DOHH2 (cell line): ENCODE results near the gene DDX21.
"Not testable (repeated sequence)": the region's sequence is repeated elsewhere in the genome, so short reads cannot be mapped to it uniquely, and the experiment has no call there.

Source experiments
- H3F3A ChIP-seq: fragments of 200-600 bp; sonication (generic), shearing (Covaris generic); 2 replicates; pipeline ENCODE4 v1.6.0; 2016; ENCODE audit warnings: antibody characterized with exemption, mild to moderate bottlenecking; ENCODE audit not compliant: control insufficient read depth, insufficient read depth
- H3K27ac ChIP-seq: fragments of 200-600 bp; sonication (generic); 2 replicates; pipeline ENCODE4 v1.5.1; 2014; ENCODE audit warnings: low read depth, mild to moderate bottlenecking, low read length, moderate library complexity
- H3K27me3 ChIP-seq: fragments of 200-600 bp; sonication (generic); 2 replicates; pipeline ENCODE4 v1.6.1; 2014; ENCODE audit warnings: mild to moderate bottlenecking, low read length, mixed read lengths; ENCODE audit not compliant: control insufficient read depth
- H3K36me3 ChIP-seq: fragments of 200-600 bp; sonication (generic); 2 replicates; pipeline ENCODE4 v1.6.1; 2014; ENCODE audit warnings: mild to moderate bottlenecking, low read length, moderate library complexity, mixed read lengths; ENCODE audit not compliant: control insufficient read depth
- H3K4me1 ChIP-seq: fragments of 200-600 bp; sonication (generic); 2 replicates; pipeline ENCODE4 v1.6.1; 2014; ENCODE audit warnings: mild to moderate bottlenecking, low read length, mixed read lengths; ENCODE audit not compliant: control insufficient read depth
- H3K4me2 ChIP-seq: fragments of 200-600 bp; sonication (generic); 2 replicates; pipeline ENCODE4 v1.6.0; 2014; ENCODE audit warnings: mild to moderate bottlenecking, low read length, moderate library complexity
- H3K4me3 ChIP-seq: fragments of 200-600 bp; sonication (generic); 2 replicates; pipeline ENCODE4 v1.5.1; 2014; ENCODE audit warnings: mild to moderate bottlenecking, low read length, mixed read lengths
- H3K79me2 ChIP-seq: fragments of 200-600 bp; sonication (generic); 2 replicates; pipeline ENCODE4 v1.6.1; 2014; ENCODE audit warnings: mild to moderate bottlenecking, low read length, mixed read lengths; ENCODE audit not compliant: control insufficient read depth
- H3K9me2 ChIP-seq: fragments of 200-600 bp; sonication (generic); replicated peaks from 2 replicates; pipeline ENCODE4 v1.6.1; 2014; ENCODE audit warnings: mild to moderate bottlenecking, low read length, mixed read lengths; ENCODE audit not compliant: control insufficient read depth
- H3K9me3 ChIP-seq: fragments of 200-600 bp; sonication (generic); 2 replicates; pipeline ENCODE4 v1.6.1; 2014; ENCODE audit warnings: antibody characterized with exemption, low read length, mixed read lengths; ENCODE audit not compliant: control insufficient read depth, insufficient read depth
- H4K20me1 ChIP-seq: fragments of 200-600 bp; sonication (generic); 2 replicates; pipeline ENCODE4 v1.6.0; 2014; ENCODE audit warnings: low read depth, mild to moderate bottlenecking, antibody characterized with exemption, low read length, moderate library complexity; ENCODE audit not compliant: control insufficient read depth, insufficient read depth
- EZH2phosphoT487 ChIP-seq: fragments of 200-600 bp; sonication (generic); IDR thresholded peaks from 2 replicates; pipeline ENCODE4 v1.6.1; 2017; ENCODE audit warnings: borderline replicate concordance, mild to moderate bottlenecking, antibody characterized with exemption, low read length, moderate library complexity, mixed read lengths
- TF ChIP-seq, protein P1 (sequence below): fragments of 200-600 bp; sonication (generic); IDR thresholded peaks from one replicate; pipeline ENCODE4 v1.5.1; 2014; ENCODE audit warnings: antibody characterized with exemption, mild to moderate bottlenecking, low read depth, low read length; ENCODE audit not compliant: poor library complexity, severe bottlenecking

Gene DDX21

DNA sequence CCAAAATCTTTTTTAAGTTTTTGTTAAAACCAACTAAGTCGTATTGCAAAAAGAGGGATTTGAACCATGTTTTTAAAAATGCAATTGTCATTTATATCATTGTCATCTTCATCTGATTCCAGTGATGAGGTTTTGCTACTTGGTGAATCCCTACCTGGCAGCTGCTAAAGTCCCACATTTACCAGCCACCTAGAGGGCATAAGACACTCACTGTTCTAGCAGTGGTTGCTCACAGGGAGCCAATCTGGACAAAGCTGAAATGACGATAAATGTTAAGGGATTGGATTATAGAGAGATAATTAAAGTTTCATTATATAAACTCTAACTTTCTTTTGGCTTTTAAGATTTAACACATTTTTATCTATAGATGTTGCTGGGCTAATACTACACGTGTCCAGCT lies 51.3 kb downstream of the DDX21 start:
- Histone ChIP-seq H4K20me1 (no peaks in the 10 kb centered on the region), H3K27ac (no peak overlapping the region), H3K9me3 (no peaks in the 10 kb centered on the region), H3K36me3 (peaks cover 3% of the 10 kb centered on the region; the same call in 1 of the 2 replicates), H3K4me1 (no peaks in the 10 kb centered on the region), H3K4me2 (no peak overlapping the region), H3F3A (no peaks in the 10 kb centered on the region), H3K4me3 (no peak overlapping the region), H3K27me3 (no peaks in the 10 kb centered on the region), H3K79me2 (no peaks in the 10 kb centered on the region), H3K9me2 (no peaks in the 10 kb centered on the region)
- TF ChIP-seq, protein P1, sequence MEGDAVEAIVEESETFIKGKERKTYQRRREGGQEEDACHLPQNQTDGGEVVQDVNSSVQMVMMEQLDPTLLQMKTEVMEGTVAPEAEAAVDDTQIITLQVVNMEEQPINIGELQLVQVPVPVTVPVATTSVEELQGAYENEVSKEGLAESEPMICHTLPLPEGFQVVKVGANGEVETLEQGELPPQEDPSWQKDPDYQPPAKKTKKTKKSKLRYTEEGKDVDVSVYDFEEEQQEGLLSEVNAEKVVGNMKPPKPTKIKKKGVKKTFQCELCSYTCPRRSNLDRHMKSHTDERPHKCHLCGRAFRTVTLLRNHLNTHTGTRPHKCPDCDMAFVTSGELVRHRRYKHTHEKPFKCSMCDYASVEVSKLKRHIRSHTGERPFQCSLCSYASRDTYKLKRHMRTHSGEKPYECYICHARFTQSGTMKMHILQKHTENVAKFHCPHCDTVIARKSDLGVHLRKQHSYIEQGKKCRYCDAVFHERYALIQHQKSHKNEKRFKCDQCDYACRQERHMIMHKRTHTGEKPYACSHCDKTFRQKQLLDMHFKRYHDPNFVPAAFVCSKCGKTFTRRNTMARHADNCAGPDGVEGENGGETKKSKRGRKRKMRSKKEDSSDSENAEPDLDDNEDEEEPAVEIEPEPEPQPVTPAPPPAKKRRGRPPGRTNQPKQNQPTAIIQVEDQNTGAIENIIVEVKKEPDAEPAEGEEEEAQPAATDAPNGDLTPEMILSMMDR, result no peak
- no peak for TF ChIP-seq EZH2phosphoT487

DNA sequence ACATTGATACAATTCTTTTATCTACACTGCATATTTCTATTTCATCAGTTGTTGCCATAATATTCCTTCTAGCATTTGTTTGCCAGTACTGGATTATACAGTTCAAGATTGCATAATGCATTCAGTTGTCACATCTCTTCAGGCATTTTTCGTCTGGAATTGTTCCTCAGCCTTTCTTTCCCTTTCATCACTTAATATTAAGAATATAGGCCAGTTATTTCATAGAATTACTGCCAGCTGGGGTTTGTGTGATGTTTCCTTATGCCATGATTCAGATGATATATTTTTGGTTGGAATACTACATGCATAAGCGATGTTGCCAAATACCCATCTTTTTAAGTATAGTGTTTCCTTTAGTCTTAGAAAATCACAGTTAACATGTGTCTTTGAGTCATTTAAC lies 53.4 kb downstream of the DDX21 start:
- H3K4me3 ChIP-seq, result no peak overlapping the region
- H3F3A ChIP-seq, result no peaks in the 10 kb centered on the region
- H3K27me3 ChIP-seq, result no peaks in the 10 kb centered on the region
- no peaks in the 10 kb centered on the region for H3K4me1 ChIP-seq
- no peak for TF ChIP-seq EZH2phosphoT487
- TF ChIP-seq, protein P1, result no peak
- no peaks in the 10 kb centered on the region for H3K79me2 ChIP-seq
- H3K9me3 ChIP-seq, result no peaks in the 10 kb centered on the region
- H4K20me1 ChIP-seq, result no peaks in the 10 kb centered on the region; the same call in 1 of the 2 replicates
- no peak overlapping the region for H3K27ac ChIP-seq
- H3K9me2 ChIP-seq, result no peaks in the 10 kb centered on the region
- no peak overlapping the region for H3K4me2 ChIP-seq
- peaks cover 3% of the 10 kb centered on the region; the same call in 1 of the 2 replicates for H3K36me3 ChIP-seq

DNA sequence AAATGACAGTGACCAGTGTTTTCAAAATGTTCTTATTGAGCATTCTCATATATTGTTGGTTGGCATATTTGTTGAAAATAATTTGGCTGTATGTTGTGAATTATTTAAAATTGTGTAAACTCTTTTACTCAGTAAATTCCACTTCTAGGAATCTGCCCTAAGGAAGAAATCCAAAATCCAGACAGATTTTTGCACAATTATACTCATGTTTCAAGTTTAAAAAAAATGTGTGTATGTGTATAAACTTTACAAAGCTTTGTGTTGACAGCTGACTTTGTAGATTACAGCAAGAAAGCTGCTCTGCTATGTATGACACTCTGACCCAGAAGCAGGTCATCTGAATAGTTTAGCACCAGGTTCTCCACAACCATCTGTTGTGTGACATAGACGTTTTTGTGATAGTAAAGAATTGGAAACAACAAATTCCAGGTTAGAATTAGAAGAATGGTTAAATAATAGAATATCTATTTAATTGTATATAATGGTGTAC lies 54.2 kb downstream of the DDX21 start:
- Histone ChIP-seq H3F3A (no peaks in the 10 kb centered on the region), H3K9me3 (no peaks in the 10 kb centered on the region), H3K4me1 (no peaks in the 10 kb centered on the region), H3K79me2 (no peaks in the 10 kb centered on the region), H3K27me3 (no peaks in the 10 kb centered on the region), H3K27ac (no peak overlapping the region), H4K20me1 (no peaks in the 10 kb centered on the region; the same call in 1 of the 2 replicates), H3K36me3 (no peaks in the 10 kb centered on the region), H3K9me2 (no peaks in the 10 kb centered on the region), H3K4me2 (no peak overlapping the region), H3K4me3 (no peak overlapping the region)
- TF ChIP-seq, protein P1, result no peak
- no peak for TF ChIP-seq EZH2phosphoT487

DNA sequence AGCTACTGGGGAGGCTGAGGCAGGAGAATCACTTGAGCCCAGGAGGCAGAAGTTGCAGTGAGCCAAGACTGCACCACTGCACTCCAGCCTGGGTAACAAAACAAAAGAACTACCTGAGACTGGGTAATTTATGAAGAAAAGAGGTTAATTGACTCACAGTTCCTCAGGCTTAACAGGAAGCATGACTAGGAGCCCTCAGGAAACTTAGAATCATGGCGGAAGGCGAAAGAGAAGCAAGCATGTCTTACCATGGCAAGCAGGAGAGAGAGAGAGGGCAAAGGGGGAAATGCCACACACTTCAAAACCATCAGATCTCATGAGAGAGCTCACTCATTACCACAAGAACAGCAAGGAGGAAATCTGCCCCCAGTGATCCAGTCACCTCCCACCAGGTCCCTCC lies 56.8 kb downstream of the DDX21 start:
- H3K36me3 ChIP-seq, result peaks cover 11% of the 10 kb centered on the region
- H3F3A ChIP-seq, H3K27me3 ChIP-seq, H3K4me1 ChIP-seq, H3K27ac ChIP-seq, H3K9me2 ChIP-seq, H3K79me2 ChIP-seq, H3K4me2 ChIP-seq, H3K4me3 ChIP-seq, H3K9me3 ChIP-seq, H4K20me1 ChIP-seq: not testable (repeated sequence)
